GM10248 (cell line): ENCODE data around the gene DYNLT3.
A peak's percentile ranks its signal among the peaks of the same experiment; 100 is the strongest.

Source experiments
- CTCF ChIA-PET: fragments of 300-600 bp; sonication (Branson Sonifier 250); formaldehyde crosslinking; extraction: SDS; loops from one replicate; lab custom pipeline; 2021; ENCODE audit warnings: antibody characterized with exemption; lab: Yijun Ruan, JAX
- POLR2A ChIA-PET: fragments of 350-650 bp; sonication (Branson Sonifier 250); formaldehyde crosslinking; extraction: SDS; loops from one replicate; lab custom pipeline; 2020; ENCODE audit warnings: antibody characterized with exemption; lab: Yijun Ruan, JAX
- DNase-seq: peaks from one replicate; pipeline ENCODE4 v3.0.0; 2012; ENCODE audit errors: extremely low spot score
- TF ChIP-seq, protein P1 (sequence below): IDR thresholded peaks from 2 replicates; pipeline ENCODE4 v1.5.1; 2012; ENCODE audit warnings: mild to moderate bottlenecking, low read depth; ENCODE audit errors: extremely low read depth, missing control alignments, control extremely low read depth

Gene DYNLT3, protein sequence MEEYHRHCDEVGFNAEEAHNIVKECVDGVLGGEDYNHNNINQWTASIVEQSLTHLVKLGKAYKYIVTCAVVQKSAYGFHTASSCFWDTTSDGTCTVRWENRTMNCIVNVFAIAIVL

DNA sequence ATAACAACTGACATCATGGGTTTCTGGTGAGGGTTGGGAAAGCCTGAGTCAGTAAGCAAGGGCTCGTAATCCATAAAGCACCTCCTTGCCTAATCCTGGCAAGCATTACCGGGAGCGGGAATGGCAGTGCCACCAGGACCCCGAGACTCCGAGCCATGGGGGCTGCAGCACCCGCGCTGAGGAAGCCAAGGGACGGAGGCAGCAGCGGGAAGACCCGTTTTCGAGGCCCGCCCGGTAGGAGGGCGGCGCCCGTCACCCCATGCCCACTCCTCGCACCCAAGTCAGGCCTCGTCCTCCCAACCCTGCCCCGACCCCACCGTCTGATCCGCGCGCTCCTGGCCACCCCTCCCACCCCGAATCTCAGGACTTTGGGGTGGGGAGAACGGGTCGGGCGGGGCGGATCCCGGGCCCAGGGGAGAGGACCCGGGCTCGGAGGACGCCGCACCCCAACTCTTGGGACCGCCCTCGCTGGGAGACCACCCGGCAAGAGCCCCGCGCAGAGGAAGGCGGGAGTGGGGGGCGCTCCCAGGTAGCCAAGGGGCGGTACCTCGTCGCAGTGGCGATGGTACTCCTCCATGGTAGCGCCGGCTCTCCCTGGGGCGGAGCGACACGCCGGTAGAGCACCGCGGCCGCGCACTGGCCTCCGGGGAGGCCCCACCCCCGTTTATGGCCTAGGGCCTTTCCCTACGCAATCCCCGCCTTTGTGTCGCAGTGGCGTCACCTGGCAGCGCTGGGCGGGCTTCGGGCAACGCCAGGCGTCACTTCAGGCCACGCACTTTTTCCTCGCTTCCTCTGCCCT is at the start of gene DYNLT3:
TSS of gene DYNLT3 (minus strand) at position 638 of the 799 bp plus-strand sequence. CDS start at position 577, 61 bp downstream.
- DNase-seq, result peak; percentile 81
- ChIA-PET POLR2A (no interaction called here), CTCF (interaction anchor here (1.0 kb wide), 1 partner anchor 102 kb away, joined by 4 read pairs; no protein-coding TSS in a partner anchor)
- TF ChIP-seq, protein P1, sequence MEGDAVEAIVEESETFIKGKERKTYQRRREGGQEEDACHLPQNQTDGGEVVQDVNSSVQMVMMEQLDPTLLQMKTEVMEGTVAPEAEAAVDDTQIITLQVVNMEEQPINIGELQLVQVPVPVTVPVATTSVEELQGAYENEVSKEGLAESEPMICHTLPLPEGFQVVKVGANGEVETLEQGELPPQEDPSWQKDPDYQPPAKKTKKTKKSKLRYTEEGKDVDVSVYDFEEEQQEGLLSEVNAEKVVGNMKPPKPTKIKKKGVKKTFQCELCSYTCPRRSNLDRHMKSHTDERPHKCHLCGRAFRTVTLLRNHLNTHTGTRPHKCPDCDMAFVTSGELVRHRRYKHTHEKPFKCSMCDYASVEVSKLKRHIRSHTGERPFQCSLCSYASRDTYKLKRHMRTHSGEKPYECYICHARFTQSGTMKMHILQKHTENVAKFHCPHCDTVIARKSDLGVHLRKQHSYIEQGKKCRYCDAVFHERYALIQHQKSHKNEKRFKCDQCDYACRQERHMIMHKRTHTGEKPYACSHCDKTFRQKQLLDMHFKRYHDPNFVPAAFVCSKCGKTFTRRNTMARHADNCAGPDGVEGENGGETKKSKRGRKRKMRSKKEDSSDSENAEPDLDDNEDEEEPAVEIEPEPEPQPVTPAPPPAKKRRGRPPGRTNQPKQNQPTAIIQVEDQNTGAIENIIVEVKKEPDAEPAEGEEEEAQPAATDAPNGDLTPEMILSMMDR, result no peak

DNA sequence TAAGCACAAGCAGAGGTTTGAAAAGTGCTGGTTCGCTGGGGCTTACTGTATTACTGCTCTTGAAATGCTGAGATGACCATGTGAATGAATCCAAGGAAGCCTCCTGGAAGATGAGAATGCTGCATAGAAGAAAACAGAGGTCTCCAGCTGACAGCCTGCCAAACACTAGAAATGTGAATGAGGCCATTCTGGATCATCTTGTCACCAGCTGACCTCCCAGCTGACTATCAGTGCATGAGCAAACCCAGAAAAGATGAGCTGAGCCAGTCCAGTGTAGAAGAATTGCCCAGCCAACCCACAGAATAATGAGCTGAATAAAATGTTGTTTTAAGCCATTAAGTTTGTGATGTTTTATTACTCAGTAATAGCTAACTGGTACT is 49.1 kb upstream of the DYNLT3 start:
- ChIA-PET CTCF (no interaction called here), POLR2A (no interaction called here)
- DNase-seq, result no peak
- TF ChIP-seq, protein P1, result no peak

DNA sequence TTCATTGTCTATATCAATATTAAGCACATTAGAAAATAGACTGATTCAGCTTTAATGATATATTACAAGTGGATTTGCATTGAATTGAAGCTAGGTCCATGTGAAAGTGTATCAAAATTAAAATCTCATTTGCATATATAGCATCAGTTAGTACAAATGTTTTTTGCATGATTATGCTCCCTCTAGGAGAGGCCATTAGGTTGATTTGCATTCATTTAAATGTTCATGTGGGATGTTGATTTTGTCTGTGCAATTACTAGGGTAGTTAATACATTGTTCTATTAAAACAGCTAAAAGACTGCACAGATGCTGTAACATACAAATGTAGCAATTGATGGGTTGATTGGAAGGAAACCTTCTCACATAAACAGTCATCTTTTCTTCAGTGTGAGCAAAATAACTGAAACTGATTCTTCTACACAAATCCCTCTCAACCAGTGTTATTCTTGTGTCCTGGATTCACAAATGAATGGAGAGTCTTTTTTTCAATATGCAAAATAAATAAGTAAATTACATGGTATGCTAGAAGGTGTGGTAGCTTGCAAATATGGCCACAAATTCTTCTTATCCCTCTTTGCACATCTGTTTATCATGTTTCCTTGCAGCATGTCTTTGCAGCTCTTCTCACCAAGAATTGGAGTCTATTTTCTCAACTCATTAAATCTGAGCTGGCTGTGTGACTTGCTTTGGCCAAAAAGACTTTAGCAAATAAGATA is 48.6 kb upstream of the DYNLT3 start:
- TF ChIP-seq, protein P1, result no peak
- CTCF ChIA-PET, result no interaction called here
- POLR2A ChIA-PET, result no interaction called here
- DNase-seq, result no peak

DNA sequence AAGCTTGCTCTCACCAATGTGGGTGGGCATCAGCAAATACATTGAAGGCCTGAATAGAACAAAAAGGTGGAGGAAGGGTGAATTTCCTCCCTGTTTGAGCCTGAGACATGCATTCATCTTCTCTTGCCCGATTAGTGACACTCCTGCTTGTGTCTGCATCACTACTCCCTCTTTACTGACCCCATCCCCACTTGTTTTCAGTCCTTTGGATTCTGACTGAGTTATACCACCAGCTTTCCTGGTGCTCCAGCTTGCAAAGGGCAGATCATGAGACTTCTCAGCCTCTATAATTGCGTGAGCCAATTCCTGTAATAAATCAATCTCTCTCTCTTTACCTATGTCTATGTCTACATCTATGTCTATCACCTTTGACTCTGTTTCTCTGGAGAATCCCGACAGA is 47.4 kb upstream of the DYNLT3 start:
- DNase-seq, result no peak
- ChIA-PET POLR2A (no interaction called here), CTCF (no interaction called here)
- TF ChIP-seq, protein P1, result no peak

DNA sequence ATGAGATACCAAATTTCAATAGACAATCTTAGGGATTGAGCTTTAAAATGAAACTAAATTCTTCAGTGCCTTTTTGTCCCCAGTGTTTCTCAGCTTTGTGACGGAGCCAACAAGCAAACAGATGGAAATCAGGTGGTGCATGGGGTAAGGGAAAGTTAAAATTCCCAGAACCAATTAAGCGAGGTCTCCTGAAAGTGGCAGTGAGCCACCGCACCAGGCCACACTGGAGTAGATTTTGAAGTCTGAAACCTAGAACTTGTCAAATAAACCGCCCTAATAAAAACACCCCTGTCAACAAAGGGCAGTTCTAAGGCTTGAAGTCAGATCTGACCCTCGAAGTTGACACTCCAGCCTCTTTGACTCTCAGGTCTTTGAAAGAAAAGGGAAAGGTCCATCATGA is 40.6 kb upstream of the DYNLT3 start:
- ChIA-PET CTCF (interaction anchor here (0.7 kb wide), 1 partner anchor 14 kb away, joined by 3 read pairs; no protein-coding TSS in a partner anchor), POLR2A (no interaction called here)
- TF ChIP-seq, protein P1, result no peak
- no peak for DNase-seq

DNA sequence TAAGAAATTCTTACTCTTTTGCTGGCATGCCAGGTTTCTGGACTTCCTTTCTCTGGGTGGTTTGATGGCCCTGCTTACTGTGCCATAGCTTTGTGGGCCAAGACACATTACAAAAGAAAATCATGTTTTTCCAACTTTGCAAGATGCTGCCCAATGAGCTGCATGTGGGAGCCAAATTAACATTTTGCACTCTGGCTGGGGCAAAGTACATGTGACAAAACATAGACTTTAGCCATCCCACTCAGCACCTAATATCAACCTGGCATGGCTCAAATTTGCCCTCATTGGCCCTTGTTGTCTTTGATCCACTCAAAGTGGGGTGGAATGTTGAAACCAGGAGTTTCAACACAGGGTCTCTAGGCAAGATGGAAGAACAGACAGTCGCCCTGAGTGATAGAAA is 40.0 kb upstream of the DYNLT3 start:
- POLR2A ChIA-PET, result no interaction called here
- TF ChIP-seq, protein P1, result no peak
- CTCF ChIA-PET, result interaction anchor here (0.7 kb wide), 1 partner anchor 13 kb away, joined by 3 read pairs; no protein-coding TSS in a partner anchor
- no peak for DNase-seq
